Measurements from ENCODE around the gene PLAC1.
A peak's percentile ranks its signal among the peaks of the same experiment; 100 is the strongest.

The PLAC1 gene

GRCh38 chrX:134601240-134601765 is 57.0 kb downstream of the PLAC1 start:
- H3K27ac ChIP-seq, result no peak overlapping the region
- H2AFZ ChIP-seq (ENCODE audit: low read depth), result no peak overlapping the region
- no peak overlapping the region for H3K4me3 ChIP-seq (IDR thresholded peaks at IDR 0.05; ENCODE audit: insufficient read depth, low read depth, low read length)
- no peaks in the 10 kb centered on the region for H3K36me3 ChIP-seq (ENCODE audit: insufficient read depth)
- H3K27me3 ChIP-seq (ENCODE audit: insufficient read depth, low read depth), result no peaks in the 10 kb centered on the region
- peaks cover 12% of the 10 kb centered on the region for H3K4me1 ChIP-seq (ENCODE audit: low read depth, poor library complexity, severe bottlenecking)
- H3K9ac ChIP-seq, result no peak overlapping the region
- TF ChIP-seq, protein P1, sequence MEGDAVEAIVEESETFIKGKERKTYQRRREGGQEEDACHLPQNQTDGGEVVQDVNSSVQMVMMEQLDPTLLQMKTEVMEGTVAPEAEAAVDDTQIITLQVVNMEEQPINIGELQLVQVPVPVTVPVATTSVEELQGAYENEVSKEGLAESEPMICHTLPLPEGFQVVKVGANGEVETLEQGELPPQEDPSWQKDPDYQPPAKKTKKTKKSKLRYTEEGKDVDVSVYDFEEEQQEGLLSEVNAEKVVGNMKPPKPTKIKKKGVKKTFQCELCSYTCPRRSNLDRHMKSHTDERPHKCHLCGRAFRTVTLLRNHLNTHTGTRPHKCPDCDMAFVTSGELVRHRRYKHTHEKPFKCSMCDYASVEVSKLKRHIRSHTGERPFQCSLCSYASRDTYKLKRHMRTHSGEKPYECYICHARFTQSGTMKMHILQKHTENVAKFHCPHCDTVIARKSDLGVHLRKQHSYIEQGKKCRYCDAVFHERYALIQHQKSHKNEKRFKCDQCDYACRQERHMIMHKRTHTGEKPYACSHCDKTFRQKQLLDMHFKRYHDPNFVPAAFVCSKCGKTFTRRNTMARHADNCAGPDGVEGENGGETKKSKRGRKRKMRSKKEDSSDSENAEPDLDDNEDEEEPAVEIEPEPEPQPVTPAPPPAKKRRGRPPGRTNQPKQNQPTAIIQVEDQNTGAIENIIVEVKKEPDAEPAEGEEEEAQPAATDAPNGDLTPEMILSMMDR (conservative IDR thresholded peaks at IDR 0.05; ENCODE audit: low read depth, low read length), result no peak
- no peaks in the 10 kb centered on the region for H3K79me2 ChIP-seq (ENCODE audit: insufficient read depth, low read depth)
- H3K4me2 ChIP-seq, result peak overlapping the region; percentile 33; the same call in 1 of the 2 replicates
- no peaks in the 10 kb centered on the region for H4K20me1 ChIP-seq (ENCODE audit: insufficient read depth)

DNA sequence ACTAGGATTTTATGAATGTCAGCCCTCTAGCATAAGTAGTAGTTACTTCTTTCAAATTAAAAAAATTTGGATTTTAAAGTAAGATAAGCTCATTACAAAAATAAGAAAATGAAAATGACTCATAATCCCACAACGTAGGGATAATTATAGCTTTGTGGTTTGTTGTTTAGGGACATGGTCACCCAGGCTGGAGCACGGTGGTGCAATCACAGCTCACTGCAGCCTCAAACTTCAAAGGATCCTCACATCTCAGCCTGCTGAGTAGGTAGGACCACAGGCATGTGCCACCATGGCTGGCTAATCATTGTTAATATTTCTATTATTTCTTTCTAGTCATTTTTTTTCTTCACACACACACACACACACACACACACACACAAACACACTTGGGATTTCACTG is 57.6 kb downstream of the PLAC1 start:
- Histone ChIP-seq H4K20me1 (ENCODE audit: insufficient read depth) (no peaks in the 10 kb centered on the region), H3K4me3 (IDR thresholded peaks at IDR 0.05; ENCODE audit: insufficient read depth, low read depth, low read length) (no peak overlapping the region), H3K36me3 (ENCODE audit: insufficient read depth) (no peaks in the 10 kb centered on the region), H3K4me2 (peak overlapping the region; percentile 33; the same call in 1 of the 2 replicates), H3K4me1 (ENCODE audit: low read depth, poor library complexity, severe bottlenecking) (peaks cover 12% of the 10 kb centered on the region), H3K9ac (no peak overlapping the region), H3K27me3 (ENCODE audit: insufficient read depth, low read depth) (no peaks in the 10 kb centered on the region), H3K27ac (no peak overlapping the region), H2AFZ (ENCODE audit: low read depth) (no peak overlapping the region), H3K79me2 (ENCODE audit: insufficient read depth, low read depth) (no peaks in the 10 kb centered on the region)
- TF ChIP-seq, protein P1 (conservative IDR thresholded peaks at IDR 0.05; ENCODE audit: low read depth, low read length), result no peak

- no peak overlapping the region for H3K9ac ChIP-seq
- H3K4me2 ChIP-seq, result no peak overlapping the region
- no peak overlapping the region for H2AFZ ChIP-seq (ENCODE audit: low read depth)
- H3K4me3 ChIP-seq (IDR thresholded peaks at IDR 0.05; ENCODE audit: insufficient read depth, low read depth, low read length), result no peak overlapping the region
- no peak overlapping the region for H3K27ac ChIP-seq
- H3K36me3 ChIP-seq (ENCODE audit: insufficient read depth), result no peaks in the 10 kb centered on the region
- TF ChIP-seq, protein P1 (conservative IDR thresholded peaks at IDR 0.05; ENCODE audit: low read depth, low read length), result no peak
- H3K79me2 ChIP-seq (ENCODE audit: insufficient read depth, low read depth), result no peaks in the 10 kb centered on the region
- peaks cover 12% of the 10 kb centered on the region for H3K4me1 ChIP-seq (ENCODE audit: low read depth, poor library complexity, severe bottlenecking)
- H4K20me1 ChIP-seq (ENCODE audit: insufficient read depth), result no peaks in the 10 kb centered on the region
- no peaks in the 10 kb centered on the region for H3K27me3 ChIP-seq (ENCODE audit: insufficient read depth, low read depth)
Measured at GRCh38 chrX:134599184-134599914, 58.9 kb downstream of the PLAC1 start.

DNA sequence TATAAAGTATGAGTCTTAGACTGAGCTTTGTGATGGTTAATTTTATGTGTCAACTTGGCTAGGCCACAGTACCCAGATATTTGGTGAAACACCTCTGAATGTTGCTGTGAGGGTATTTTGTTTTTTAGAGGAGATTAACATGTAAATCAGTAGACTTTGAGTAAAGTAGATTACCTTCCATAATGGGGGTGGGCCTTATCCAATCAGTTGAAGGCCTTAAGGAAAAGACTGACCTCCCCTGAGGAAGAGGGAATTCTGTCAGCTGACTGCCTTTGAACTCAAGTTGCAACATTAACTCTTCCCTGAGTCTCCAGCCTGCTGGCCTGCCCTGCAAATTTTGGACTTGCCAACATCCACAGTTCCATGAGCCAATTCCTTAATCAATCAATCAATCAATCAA is 66.0 kb downstream of the PLAC1 start:
- Histone ChIP-seq H4K20me1 (ENCODE audit: insufficient read depth) (no peaks in the 10 kb centered on the region), H3K27ac (no peak overlapping the region), H3K79me2 (ENCODE audit: insufficient read depth, low read depth) (no peaks in the 10 kb centered on the region), H2AFZ (ENCODE audit: low read depth) (no peak overlapping the region), H3K36me3 (ENCODE audit: insufficient read depth) (no peaks in the 10 kb centered on the region), H3K9ac (no peak overlapping the region), H3K27me3 (ENCODE audit: insufficient read depth, low read depth) (no peaks in the 10 kb centered on the region), H3K4me1 (ENCODE audit: low read depth, poor library complexity, severe bottlenecking) (no peaks in the 10 kb centered on the region), H3K4me2 (no peak overlapping the region), H3K4me3 (IDR thresholded peaks at IDR 0.05; ENCODE audit: insufficient read depth, low read depth, low read length) (no peak overlapping the region)
- TF ChIP-seq, protein P1 (conservative IDR thresholded peaks at IDR 0.05; ENCODE audit: low read depth, low read length), result no peak
